Fibroblast of pulmonary artery (primary cell): Measurements from ENCODE around the gene LRRC4C.
"Not testable (repeated sequence)": the region's sequence is repeated elsewhere in the genome, so short reads cannot be mapped to it uniquely, and the experiment has no call there.

Experiments used
- DNase-seq: peaks from one replicate; pipeline ENCODE4 v3.0.0-alpha.2; 2010; ENCODE audit warnings: low read depth
- H3K4me3 ChIP-seq: replicated peaks from 2 replicates; pipeline ENCODE4 v1.5.1; 2011; ENCODE audit warnings: low read depth, mild to moderate bottlenecking, control low read depth, low read length, moderate library complexity
- TF ChIP-seq, protein P1 (sequence below): IDR thresholded peaks from 2 replicates; pipeline ENCODE4 v1.5.1; 2011; ENCODE audit warnings: mild to moderate bottlenecking, control low read depth, low read length, inconsistent platforms; ENCODE audit errors: missing control alignments

The LRRC4C gene

DNA sequence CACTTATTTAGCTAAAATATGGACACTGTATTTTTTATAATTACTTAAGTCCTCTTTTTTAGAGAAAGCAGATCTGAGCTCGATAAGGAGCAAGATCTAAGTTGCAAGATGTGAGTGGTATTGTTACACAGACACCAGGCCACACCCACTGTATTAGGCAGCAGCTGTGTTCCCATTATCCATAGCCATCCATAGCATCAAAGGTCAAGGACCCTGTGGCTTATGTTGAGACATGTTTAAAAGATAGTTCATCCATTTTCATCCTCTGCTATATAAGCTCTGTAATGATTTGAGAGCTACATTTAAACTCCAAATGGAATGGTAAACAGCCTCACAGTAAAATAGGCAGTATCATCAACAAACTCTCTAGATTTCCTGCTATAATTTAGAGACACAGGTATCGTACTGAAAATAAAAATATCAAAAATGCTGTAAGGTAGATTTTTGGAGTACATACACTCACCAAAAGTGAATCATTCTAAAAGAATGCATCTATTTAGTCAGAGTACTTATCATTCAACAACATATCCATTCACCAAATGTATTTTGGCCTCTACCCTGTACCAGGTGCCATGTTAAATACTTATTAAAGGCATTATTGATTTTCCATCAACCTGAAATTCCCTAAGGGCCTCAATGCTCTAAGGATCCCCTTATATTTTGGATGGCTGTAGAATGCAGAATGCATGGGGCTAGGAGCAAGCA lies 574.0 kb downstream of the LRRC4C start:
- no peak for DNase-seq
- H3K4me3 ChIP-seq = no peak overlapping the region

DNA sequence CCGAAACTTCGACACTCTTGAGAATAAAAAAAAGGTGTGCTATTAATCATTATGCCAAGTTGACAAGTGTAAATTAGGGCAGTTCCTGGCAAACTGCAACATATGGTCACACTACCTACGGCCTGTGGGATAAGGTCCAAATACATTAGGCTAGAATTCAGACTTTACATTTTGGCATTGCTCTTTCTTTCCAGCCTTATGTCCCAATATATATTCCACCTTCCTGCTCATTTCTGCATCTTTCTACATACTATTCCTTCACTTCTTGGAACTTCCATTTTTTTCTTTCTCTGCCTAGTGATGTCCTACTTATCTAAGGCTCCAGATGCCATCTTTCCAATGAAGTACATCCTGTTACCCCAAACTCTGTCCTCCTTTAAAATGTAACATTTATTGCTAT lies 577.2 kb downstream of the LRRC4C start:
- DNase-seq = no peak
- no peak overlapping the region for H3K4me3 ChIP-seq
- TF ChIP-seq, protein P1, sequence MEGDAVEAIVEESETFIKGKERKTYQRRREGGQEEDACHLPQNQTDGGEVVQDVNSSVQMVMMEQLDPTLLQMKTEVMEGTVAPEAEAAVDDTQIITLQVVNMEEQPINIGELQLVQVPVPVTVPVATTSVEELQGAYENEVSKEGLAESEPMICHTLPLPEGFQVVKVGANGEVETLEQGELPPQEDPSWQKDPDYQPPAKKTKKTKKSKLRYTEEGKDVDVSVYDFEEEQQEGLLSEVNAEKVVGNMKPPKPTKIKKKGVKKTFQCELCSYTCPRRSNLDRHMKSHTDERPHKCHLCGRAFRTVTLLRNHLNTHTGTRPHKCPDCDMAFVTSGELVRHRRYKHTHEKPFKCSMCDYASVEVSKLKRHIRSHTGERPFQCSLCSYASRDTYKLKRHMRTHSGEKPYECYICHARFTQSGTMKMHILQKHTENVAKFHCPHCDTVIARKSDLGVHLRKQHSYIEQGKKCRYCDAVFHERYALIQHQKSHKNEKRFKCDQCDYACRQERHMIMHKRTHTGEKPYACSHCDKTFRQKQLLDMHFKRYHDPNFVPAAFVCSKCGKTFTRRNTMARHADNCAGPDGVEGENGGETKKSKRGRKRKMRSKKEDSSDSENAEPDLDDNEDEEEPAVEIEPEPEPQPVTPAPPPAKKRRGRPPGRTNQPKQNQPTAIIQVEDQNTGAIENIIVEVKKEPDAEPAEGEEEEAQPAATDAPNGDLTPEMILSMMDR = no peak

More for the DNA sequence above, 574.0 kb downstream of the LRRC4C start:
- TF ChIP-seq, protein P1 = no peak

DNA sequence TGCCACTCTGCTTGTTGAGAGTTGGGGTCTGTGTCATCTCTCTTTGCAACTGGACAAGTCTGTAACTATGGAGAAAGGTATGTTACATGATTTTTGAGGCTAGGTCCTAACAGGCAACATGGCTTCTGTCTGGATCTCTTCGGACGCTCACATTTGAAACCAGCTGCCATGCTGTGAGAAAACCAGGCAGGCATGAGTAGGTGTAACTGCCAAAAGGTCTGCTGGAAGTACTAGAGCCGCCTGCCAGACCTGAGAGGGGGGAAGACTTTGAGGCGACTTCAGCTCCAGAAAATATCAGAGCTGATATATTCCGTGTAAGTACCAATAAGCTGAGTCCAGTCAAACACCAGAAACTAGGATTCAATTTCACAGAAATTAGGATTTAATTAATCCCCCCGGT lies 579.5 kb downstream of the LRRC4C start:
- no peak for DNase-seq
- H3K4me3 ChIP-seq = no peak overlapping the region
- TF ChIP-seq, protein P1 = no peak

DNA sequence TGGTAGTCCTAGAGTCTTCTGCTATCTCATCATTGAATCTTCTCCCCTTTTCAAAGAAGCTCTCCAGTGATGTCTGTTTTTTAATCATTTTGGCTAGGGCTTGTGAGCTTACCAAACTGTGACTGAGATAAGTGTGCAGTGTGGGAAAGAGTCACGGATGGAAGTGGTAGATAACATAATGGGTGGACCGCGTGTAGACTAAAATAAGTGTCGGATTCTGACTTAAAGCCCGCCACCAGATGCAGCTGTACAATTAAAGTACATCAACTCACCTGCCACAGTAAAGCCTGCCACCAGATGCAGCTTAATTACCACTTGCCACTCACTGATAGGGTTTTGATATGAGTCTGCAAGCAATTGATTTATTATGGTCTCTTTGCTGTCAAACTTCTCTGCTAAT lies 581.5 kb downstream of the LRRC4C start:
- TF ChIP-seq, protein P1 = no peak
- H3K4me3 ChIP-seq = no peak overlapping the region
- no peak for DNase-seq

DNA sequence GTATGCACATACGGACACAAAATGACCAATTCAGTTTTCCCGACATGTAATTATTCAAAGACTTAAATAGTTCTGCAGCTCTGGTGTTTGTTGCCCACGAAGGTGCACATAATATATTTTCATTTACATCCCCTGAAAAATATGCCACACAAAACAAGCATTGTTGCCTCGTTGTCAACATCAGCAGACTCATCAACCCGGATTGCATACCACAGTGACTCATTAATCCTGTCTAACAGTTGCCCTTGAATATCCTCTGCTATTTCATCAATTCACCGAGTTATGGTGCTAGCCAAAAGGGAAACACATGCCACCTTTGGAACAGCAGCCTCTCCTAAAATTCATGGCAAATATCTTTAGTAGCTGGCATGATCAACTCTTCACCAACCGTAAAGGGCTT lies 582.2 kb downstream of the LRRC4C start:
- H3K4me3 ChIP-seq = no peak overlapping the region
- TF ChIP-seq, protein P1 = no peak
- DNase-seq = no peak

DNA sequence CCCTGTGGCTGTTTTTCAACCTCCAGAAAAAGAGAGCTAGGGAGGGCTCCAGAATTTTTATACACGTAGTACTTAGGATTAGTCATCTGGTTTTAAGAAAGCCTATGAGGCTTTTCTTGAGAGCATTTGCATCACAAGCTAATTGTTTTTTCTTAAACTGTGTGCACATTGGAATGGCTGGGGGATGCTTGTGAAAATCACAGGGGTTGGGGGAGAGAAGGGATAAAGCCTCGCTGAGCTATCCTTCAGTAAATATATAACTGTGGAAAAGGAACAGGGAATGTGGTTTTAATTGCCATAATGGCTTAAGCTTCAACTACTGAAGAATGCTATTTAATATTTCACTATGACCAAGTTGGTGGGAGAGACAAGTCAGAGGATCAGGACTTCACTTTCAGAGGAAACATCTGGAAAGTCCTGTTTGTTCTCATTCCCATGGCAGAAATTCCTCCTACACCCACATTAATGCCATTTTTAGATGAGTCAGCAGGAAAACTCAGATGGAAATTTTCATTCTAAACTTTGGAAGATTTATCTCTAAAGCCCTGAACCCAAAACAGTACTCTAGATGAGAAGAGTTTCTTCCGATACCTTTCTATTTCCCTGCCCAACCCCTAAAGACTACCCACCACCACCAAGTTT lies 591.3 kb downstream of the LRRC4C start:
- no peak overlapping the region for H3K4me3 ChIP-seq
- TF ChIP-seq, protein P1 = no peak
- no peak for DNase-seq

DNA sequence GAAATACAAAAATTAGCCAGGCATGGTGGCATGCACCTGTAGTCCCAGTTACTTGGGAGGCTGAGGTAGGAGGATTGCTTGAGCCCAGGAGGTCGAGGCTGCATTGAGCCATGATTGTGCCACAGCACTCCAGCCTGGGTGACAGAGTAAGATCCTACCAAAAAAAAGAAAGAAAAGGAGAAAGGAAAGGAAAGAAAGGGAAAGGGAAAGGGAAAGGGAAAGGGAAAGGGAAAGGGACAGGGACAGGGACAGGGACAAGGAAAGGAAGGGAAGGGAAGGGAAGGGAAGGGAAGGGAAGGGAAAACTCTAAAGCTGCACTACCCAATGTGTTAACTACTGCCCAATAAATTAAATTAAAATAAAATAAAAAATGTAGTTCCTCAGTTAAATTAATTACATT lies 601.7 kb downstream of the LRRC4C start:
- not testable (repeated sequence) for H3K4me3 ChIP-seq, DNase-seq
